ENCODE results near the gene TPD52L2.

- TF ChIP-seq CTCF (IDR thresholded peaks at IDR 0.05) = no peak
- no peak for TF ChIP-seq SIN3A (IDR thresholded peaks at IDR 0.05; ENCODE audit: borderline replicate concordance, insufficient read depth, low read depth, low read length)
- TF ChIP-seq POLR2AphosphoS5 (IDR thresholded peaks at IDR 0.05; ENCODE audit: low read depth, low read length) = no peak
Measured at GRCh38 chr20:63934271-63935068, 69.4 kb downstream of the TPD52L2 start.
